Measurements from ENCODE around the gene CCDC194.
A peak's percentile ranks its signal among the peaks of the same experiment; 100 is the strongest.

CCDC194 gene

DNA sequence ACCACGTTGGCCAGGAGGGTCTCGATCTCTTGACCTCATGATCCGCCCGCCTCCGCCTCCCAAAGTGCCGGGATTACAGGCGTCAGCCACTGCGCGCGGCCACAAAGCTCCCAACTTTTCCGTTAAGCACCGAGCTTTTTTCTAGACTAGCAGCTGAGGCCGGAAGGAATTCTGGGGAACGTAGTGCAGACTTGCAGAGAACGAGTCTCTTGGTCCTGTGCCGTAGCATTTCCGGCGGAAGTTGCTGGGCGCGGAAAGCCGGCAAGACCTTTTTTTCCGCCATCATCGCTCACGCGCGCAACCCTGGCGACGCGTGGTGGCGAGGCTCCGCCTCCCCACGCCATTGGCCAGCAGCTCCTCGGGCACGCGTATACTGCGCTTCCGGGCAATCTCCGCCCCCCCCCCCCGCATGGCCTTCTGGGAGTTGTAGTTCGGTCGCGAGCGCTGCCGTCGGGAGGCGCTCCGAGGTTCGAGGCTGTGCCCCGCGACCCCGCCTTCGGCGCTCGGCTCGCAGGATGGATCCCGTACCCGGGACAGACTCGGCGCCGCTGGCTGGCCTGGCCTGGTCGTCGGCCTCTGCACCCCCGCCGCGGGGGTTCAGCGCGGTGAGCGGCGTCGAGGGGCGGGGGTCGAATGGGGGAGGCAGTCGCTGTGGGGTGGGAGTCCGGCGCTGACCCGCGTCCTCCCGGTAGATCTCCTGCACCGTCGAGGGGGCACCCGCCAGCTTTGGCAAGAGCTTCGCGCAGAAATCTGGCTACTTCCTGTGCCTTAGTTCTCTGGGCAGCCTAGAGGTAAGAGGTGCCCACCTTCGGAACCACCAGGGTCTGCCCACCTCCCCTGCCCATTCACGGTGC, 25.9 kb upstream of the CCDC194 start, which contains the start of gene MVB12A:
Gene MVB12A (plus strand): TSS at position 427 of the 854 bp plus-strand sequence. CDS start 89 bp downstream, at position 516.
- Histone ChIP-seq H3K36me3 (ENCODE audit: control insufficient read depth, low read depth, low read length) (no peaks in the 10 kb centered on the region), H3K4me3 (ENCODE audit: low read length) (peak within 1 kb of the TSS; percentile 77), H3K9me3 (ENCODE audit: control insufficient read depth, low read depth, low read length) (no peaks in the 10 kb centered on the region), H3K4me1 (ENCODE audit: control insufficient read depth, low read depth, low read length) (peaks cover 17% of the 10 kb centered on the region), H3K27ac (ENCODE audit: low read length) (no peak within 1 kb of the TSS), H3K27me3 (ENCODE audit: control insufficient read depth, insufficient read depth, low read length) (peaks cover 11% of the 10 kb centered on the region), H3K9ac (ENCODE audit: low read length) (peak within 1 kb of the TSS; percentile 28)

DNA sequence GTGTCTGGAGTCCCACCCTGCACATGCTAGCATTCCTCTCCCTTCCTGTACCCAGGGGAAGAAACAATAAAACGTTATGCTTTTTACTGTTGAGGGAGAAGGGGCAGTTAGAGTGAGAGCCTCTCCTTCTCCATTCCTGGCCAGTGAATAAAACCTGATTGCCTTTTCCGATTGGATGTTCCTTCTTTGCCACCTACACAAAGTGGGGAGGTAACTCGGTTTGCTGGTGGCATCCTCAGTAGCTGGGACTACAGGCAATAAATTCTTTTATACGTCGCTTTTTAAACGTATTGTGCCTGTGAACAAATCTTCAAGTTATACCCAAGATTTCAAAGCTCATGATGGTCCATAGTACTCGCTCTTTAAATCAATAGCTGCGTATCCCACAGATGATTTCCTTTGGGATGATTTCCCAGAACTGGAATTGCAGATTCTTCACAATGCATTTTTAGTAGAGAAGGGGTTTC, 25.2 kb upstream of the CCDC194 start:
- H3K9ac ChIP-seq (ENCODE audit: low read length), result peak overlapping the region; percentile 22
- H3K36me3 ChIP-seq (ENCODE audit: control insufficient read depth, low read depth, low read length), result no peaks in the 10 kb centered on the region
- peaks cover 15% of the 10 kb centered on the region for H3K4me1 ChIP-seq (ENCODE audit: control insufficient read depth, low read depth, low read length)
- H3K27ac ChIP-seq (ENCODE audit: low read length), result no peak overlapping the region
- H3K27me3 ChIP-seq (ENCODE audit: control insufficient read depth, insufficient read depth, low read length), result peaks cover 11% of the 10 kb centered on the region
- peak overlapping the region; percentile 44 for H3K4me3 ChIP-seq (ENCODE audit: low read length)
- H3K9me3 ChIP-seq (ENCODE audit: control insufficient read depth, low read depth, low read length), result no peaks in the 10 kb centered on the region

DNA sequence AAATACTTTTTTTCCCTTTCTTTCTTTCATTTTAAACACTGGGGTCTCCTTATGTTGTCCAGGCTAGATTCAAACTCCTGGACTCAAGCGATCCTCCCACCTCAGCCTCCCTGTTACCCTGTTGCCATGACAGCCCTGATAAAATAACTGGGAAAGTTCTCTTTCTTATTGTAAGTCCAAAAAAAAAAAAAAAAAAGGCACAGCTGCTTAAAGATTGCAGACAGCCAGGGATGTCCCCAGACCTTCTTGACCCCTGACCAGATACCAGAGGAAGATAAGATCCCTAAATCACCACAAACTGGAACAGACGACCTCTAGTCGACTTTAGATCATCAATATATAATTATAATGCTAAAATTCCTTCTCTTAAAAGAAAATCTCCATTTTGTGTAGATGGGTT, 24.7 kb upstream of the CCDC194 start:
- peaks cover 15% of the 10 kb centered on the region for H3K4me1 ChIP-seq (ENCODE audit: control insufficient read depth, low read depth, low read length)
- H3K27ac ChIP-seq (ENCODE audit: low read length), result no peak overlapping the region
- no peaks in the 10 kb centered on the region for H3K9me3 ChIP-seq (ENCODE audit: control insufficient read depth, low read depth, low read length)
- H3K27me3 ChIP-seq (ENCODE audit: control insufficient read depth, insufficient read depth, low read length), result peaks cover 11% of the 10 kb centered on the region
- H3K9ac ChIP-seq (ENCODE audit: low read length), result no peak overlapping the region
- peak overlapping the region; percentile 44 for H3K4me3 ChIP-seq (ENCODE audit: low read length)
- no peaks in the 10 kb centered on the region for H3K36me3 ChIP-seq (ENCODE audit: control insufficient read depth, low read depth, low read length)

DNA sequence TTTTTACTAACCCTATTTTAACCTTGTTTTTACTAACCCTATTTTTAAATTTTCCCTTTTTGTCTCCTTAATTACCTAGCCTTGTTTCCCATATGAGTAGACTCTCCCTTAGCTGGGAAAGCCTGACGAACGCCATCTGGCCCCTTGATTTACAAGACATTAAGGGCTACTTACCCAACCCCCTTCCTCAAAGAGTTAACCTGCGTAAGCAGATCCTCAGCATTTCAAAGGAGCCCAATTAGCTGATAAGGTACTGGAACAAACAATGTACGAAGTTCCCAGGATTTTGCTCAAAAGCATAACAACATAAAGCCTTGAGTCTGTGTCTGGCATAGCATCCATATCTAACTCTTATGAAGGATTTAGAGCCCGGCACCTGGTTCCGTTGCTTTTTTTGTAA, 21.1 kb upstream of the CCDC194 start:
- peak overlapping the region; percentile 57 for H3K4me3 ChIP-seq (ENCODE audit: low read length)
- peak overlapping the region; percentile 59 for H3K9ac ChIP-seq (ENCODE audit: low read length)
- H3K9me3 ChIP-seq (ENCODE audit: control insufficient read depth, low read depth, low read length), result no peaks in the 10 kb centered on the region
- peak overlapping the region; percentile 45 for H3K27ac ChIP-seq (ENCODE audit: low read length)
- peaks cover 15% of the 10 kb centered on the region for H3K4me1 ChIP-seq (ENCODE audit: control insufficient read depth, low read depth, low read length)
- H3K36me3 ChIP-seq (ENCODE audit: control insufficient read depth, low read depth, low read length), result no peaks in the 10 kb centered on the region
- H3K27me3 ChIP-seq (ENCODE audit: control insufficient read depth, insufficient read depth, low read length), result peaks cover 11% of the 10 kb centered on the region

- no peaks in the 10 kb centered on the region for H3K9me3 ChIP-seq (ENCODE audit: control insufficient read depth, low read depth, low read length)
- H3K9ac ChIP-seq (ENCODE audit: low read length), result no peak overlapping the region
- H3K4me1 ChIP-seq (ENCODE audit: control insufficient read depth, low read depth, low read length), result peaks cover 13% of the 10 kb centered on the region
- no peak overlapping the region for H3K27ac ChIP-seq (ENCODE audit: low read length)
- H3K4me3 ChIP-seq (ENCODE audit: low read length), result no peak overlapping the region
- H3K27me3 ChIP-seq (ENCODE audit: control insufficient read depth, insufficient read depth, low read length), result peaks cover 11% of the 10 kb centered on the region
- H3K36me3 ChIP-seq (ENCODE audit: control insufficient read depth, low read depth, low read length), result no peaks in the 10 kb centered on the region
These were observed 20.1 kb upstream of the CCDC194 start for GRCh38 chr19:17414097-17414496.

DNA sequence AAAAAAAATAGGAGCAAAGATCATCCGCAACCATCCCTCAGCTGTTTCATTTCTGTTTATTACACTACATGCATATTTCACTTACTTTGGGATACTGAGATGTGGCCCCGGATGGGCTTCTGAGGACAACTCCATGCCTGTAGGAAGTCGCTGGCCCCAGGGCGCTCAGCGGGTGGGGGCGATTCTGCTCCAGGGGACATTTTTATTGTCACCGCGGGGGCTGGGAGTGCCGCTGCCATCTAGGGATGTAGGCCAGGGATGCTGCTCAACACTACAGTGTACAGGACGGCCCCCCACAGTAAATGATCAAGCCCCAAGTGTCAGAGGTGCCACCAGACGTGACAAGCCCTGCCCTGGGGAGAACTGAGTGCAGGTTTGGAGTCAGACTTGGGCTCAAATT, 17.8 kb upstream of the CCDC194 start:
- Histone ChIP-seq H3K27ac (ENCODE audit: low read length) (no peak overlapping the region), H3K9me3 (ENCODE audit: control insufficient read depth, low read depth, low read length) (no peaks in the 10 kb centered on the region), H3K36me3 (ENCODE audit: control insufficient read depth, low read depth, low read length) (no peaks in the 10 kb centered on the region), H3K27me3 (ENCODE audit: control insufficient read depth, insufficient read depth, low read length) (peaks cover 11% of the 10 kb centered on the region), H3K4me3 (ENCODE audit: low read length) (no peak overlapping the region), H3K4me1 (ENCODE audit: control insufficient read depth, low read depth, low read length) (peaks cover 12% of the 10 kb centered on the region), H3K9ac (ENCODE audit: low read length) (no peak overlapping the region)

GRCh38 chr19:17409990-17410389, 16.0 kb upstream of the CCDC194 start:
- H3K4me1 ChIP-seq (ENCODE audit: control insufficient read depth, low read depth, low read length), result peaks cover 7% of the 10 kb centered on the region

DNA sequence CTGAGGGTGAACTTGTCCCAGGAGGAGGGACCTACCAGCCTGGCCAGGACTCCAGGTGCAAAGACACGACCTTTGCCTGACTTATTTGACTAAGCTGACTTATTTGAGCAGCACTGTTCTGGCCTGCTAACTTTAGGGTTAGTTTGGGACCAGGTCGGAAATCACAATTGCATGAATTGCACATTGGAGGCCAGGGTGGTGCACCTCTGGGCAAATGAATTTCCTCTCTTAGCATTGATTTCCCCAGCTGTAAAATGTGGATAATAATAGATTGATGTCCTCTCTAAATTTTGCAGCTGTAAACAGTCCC, 12.8 kb upstream of the CCDC194 start:
- H3K27me3 ChIP-seq (ENCODE audit: control insufficient read depth, insufficient read depth, low read length), result no peaks in the 10 kb centered on the region
- H3K36me3 ChIP-seq (ENCODE audit: control insufficient read depth, low read depth, low read length), result no peaks in the 10 kb centered on the region
- H3K4me1 ChIP-seq (ENCODE audit: control insufficient read depth, low read depth, low read length), result peaks cover 10% of the 10 kb centered on the region
- H3K27ac ChIP-seq (ENCODE audit: low read length), result no peak overlapping the region
- no peak overlapping the region for H3K4me3 ChIP-seq (ENCODE audit: low read length)
- no peak overlapping the region for H3K9ac ChIP-seq (ENCODE audit: low read length)
- no peaks in the 10 kb centered on the region for H3K9me3 ChIP-seq (ENCODE audit: control insufficient read depth, low read depth, low read length)

More at GRCh38 chr19:17409990-17410389, 16.0 kb upstream of the CCDC194 start:
- Histone ChIP-seq H3K27me3 (ENCODE audit: control insufficient read depth, insufficient read depth, low read length) (no peaks in the 10 kb centered on the region), H3K9me3 (ENCODE audit: control insufficient read depth, low read depth, low read length) (no peaks in the 10 kb centered on the region), H3K36me3 (ENCODE audit: control insufficient read depth, low read depth, low read length) (no peaks in the 10 kb centered on the region), H3K4me3 (ENCODE audit: low read length) (no peak overlapping the region), H3K27ac (ENCODE audit: low read length) (no peak overlapping the region), H3K9ac (ENCODE audit: low read length) (no peak overlapping the region)

- Histone ChIP-seq H3K27ac (ENCODE audit: low read length) (peak overlapping the region; percentile 4), H3K9ac (ENCODE audit: low read length) (no peak overlapping the region), H3K27me3 (ENCODE audit: control insufficient read depth, insufficient read depth, low read length) (no peaks in the 10 kb centered on the region), H3K4me3 (ENCODE audit: low read length) (no peak overlapping the region), H3K9me3 (ENCODE audit: control insufficient read depth, low read depth, low read length) (no peaks in the 10 kb centered on the region), H3K4me1 (ENCODE audit: control insufficient read depth, low read depth, low read length) (peaks cover 10% of the 10 kb centered on the region), H3K36me3 (ENCODE audit: control insufficient read depth, low read depth, low read length) (no peaks in the 10 kb centered on the region)
These were observed 12.3 kb upstream of the CCDC194 start for GRCh38 chr19:17406046-17406886.

DNA sequence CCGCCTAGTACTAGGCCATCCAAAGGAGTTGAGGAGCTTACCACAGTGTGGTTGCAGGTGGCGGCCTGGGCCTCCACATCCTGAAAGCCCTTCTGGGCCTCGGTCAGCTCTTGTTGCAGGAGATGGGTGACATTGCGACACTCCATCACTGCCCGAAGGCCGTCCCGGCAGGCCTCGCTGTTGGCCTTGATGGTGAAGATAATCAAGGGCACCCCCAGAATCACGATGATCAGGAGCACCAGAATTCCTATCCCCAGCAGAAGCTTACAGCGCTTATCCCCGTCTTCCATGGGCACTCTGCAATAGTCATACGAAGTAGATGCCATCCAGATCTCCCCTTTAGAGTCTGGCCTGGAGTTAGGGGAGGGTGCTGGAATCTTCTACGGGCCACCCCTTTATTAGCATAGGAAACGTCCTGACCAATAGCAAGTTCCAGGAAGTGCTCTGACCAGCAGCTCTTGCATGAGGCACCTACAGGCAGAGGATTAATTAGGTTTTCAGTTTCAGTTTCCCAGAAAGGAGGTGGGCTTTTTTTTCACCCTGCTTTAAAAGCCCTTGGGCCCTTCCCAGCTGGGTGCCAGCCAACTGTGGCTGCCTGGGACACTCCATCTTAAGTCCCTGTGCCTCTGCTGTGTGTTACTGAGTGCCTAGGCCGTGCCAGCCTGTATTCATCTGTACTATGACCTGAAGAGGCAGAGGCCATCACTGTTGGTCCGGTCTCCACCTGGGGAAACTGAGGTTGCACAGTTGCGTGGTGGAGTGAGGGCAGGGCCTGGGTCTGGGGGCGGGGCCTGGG, 11.5 kb upstream of the CCDC194 start, which contains the start of gene BST2:
Gene BST2 (minus strand): TSS at position 381 of the 796 bp plus-strand sequence. CDS start 55 bp downstream, at position 326.
- Histone ChIP-seq H3K27me3 (ENCODE audit: control insufficient read depth, insufficient read depth, low read length) (no peaks in the 10 kb centered on the region), H3K9ac (ENCODE audit: low read length) (peak within 1 kb of the TSS; percentile 90), H3K4me1 (ENCODE audit: control insufficient read depth, low read depth, low read length) (peaks cover 10% of the 10 kb centered on the region), H3K9me3 (ENCODE audit: control insufficient read depth, low read depth, low read length) (no peaks in the 10 kb centered on the region), H3K36me3 (ENCODE audit: control insufficient read depth, low read depth, low read length) (no peaks in the 10 kb centered on the region), H3K27ac (ENCODE audit: low read length) (peak within 1 kb of the TSS; percentile 94), H3K4me3 (ENCODE audit: low read length) (peak within 1 kb of the TSS; percentile 75)

Data from iPS-18a (cell line).